ENCODE measurements around the gene C11orf87. TPM values are rescaled to one million over a fixed set of nuclear protein-coding genes. Genes with fewer than 3 reads are reported as not detected.
A peak's percentile ranks its signal among the peaks of the same experiment; 100 is the strongest.

The C11orf87 gene
- 0.03 TPM for total RNA-seq
- long read RNA-seq, result 0 reads

DNA sequence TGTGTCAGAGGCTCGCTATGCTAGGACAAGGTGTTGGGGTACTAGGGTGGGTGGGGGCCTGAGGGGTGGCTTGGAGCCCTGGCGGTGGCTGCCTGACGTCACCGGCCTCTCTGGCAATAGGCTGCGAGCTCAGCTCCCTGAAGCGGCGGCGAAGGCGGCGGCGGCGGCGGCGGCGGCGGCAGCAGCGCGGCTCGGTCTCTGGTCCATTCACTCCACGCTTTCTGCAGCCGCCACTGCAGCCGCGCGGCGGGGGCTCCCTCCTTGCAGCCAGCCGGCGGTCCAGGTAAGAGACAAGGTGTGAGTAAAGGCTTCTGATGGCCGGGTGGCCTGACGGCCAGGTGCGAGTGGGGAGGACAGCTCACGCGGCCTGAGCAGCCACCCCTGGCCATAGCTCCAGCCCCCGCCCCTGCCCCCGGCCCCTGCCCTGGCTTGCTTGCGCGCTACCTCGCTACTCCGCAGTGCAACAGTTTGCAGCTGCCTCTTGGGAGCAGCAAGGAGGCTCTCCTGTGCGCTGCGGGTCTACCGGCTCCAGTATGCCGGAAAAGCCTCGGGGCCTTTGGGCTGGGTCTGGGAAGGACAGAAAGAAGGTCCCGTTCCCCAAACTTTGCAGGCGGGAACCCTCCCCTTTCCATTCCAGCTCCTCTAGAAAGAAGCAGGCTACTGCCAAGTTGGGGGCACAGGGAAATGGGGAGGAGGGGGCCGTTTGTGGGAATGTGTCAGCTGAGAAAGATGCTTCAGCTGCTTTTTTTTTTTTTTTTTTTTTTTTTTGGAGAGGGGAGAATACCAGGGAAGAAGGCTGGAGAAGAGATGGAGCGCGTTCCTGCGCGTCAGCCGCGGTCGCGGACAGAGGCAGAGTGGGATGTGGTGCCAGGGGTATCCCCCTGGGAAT, at the start of gene C11orf87:
TSS of gene C11orf87 (plus strand) at position 210 of the 889 bp plus-strand sequence. CDS start 1,444 bp downstream, outside the sequence.
- intact Hi-C loops (cut with DNase I), result no loop called here
- ATAC-seq (ENCODE audit: poor library complexity) (peak; percentile 41), DNase-seq (no peak)

- ATAC-seq (ENCODE audit: poor library complexity) (no peak), DNase-seq (no peak)
- intact Hi-C loops (cut with DNase I), result no loop called here
Observed at GRCh38 chr11:109374032-109374431, 48.0 kb upstream of the C11orf87 start.

- intact Hi-C loops (cut with DNase I), result no loop called here
- DNase-seq (no peak), ATAC-seq (ENCODE audit: poor library complexity) (no peak)
Observed at GRCh38 chr11:109374441-109374840, 47.5 kb upstream of the C11orf87 start.

DNA sequence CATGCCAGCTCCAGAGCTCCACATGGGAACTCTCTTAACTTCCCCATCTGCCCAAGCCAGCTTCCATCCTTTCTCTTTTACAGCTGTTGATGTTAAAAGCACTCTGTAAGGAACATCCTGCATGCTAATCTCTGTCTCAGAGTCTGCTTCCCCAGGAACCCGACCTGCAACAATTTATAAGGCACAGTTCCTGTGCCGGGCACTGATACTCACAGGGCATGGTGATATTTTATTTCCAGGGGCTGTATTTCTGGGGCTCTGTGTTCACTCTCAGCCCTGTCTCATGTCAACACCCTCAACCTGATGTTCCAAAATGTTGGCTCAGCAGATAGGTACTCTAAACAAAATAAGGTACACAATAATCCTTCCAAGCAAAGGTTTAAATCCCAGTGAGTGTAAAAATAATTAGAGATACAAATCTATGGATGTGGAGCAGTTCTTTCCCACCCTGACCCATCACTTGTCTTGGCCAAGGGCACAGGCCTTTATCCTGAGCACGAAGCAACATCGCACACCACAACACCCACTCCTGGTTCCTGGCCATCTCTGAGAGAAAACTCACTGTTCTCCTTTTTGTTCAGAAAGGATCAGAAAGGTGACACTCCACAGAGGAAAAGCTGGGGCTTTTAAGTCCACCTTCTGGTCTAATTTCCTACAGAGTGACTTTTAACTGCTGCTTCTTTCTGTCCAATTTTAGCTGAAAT, 44.8 kb upstream of the C11orf87 start:
- intact Hi-C loops (cut with DNase I), result no loop called here
- peak; percentile 85 for ATAC-seq (ENCODE audit: poor library complexity)

DNA sequence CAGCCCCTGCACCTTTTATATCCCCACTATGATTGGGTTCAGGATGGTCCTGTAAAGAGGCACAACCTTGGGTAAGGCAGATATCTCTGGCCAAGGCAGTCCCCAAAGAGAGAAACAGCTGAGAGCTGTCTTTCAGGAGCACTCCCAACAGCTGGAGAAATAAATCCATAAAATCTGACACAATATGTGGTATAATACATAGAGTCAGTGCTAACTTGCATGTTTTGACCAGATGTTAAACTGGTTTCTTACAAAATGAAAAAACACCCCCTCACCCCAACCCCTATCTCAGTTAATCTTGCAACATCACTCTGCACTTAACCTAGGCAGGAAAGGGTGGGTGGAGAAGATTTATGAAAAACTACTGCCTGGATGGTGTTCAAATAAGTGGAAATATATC, 44.0 kb upstream of the C11orf87 start:
- intact Hi-C loops (cut with DNase I), result no loop called here
- DNase-seq (no peak), ATAC-seq (ENCODE audit: poor library complexity) (peak; percentile 37)

More for the DNA sequence above, 44.8 kb upstream of the C11orf87 start:
- no peak for DNase-seq

- DNase-seq (no peak), ATAC-seq (ENCODE audit: poor library complexity) (no peak)
- intact Hi-C loops (cut with DNase I), result no loop called here
Observed at GRCh38 chr11:109383306-109383705, 38.7 kb upstream of the C11orf87 start.

GRCh38 chr11:109384873-109385272, 37.1 kb upstream of the C11orf87 start:
- DNase-seq (no peak), ATAC-seq (ENCODE audit: poor library complexity) (no peak)
- intact Hi-C loops (cut with DNase I), result no loop called here

- ATAC-seq (ENCODE audit: poor library complexity) (no peak), DNase-seq (no peak)
- intact Hi-C loops (cut with DNase I), result no loop called here
Observed at GRCh38 chr11:109388982-109389381, 33.0 kb upstream of the C11orf87 start.

DNA sequence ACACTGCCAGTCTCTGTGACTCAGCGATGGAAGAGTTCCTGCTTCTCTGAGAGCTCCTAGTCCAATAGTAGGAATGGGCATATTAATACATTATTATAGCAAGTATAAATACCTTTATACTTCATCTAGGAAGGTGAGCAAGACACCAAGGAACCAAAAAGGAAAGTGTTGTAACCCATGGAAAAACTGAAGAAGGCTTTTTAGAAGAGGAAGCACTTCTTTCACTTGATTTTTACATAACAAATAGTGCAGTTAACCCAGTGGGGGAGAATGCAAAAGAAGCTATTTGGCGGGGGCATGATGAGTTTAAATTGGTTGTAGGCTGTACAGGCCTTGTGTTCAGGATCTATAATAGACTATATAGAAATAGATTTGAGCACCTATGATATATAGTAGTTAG, 31.2 kb upstream of the C11orf87 start:
- ATAC-seq (ENCODE audit: poor library complexity) (no peak), DNase-seq (no peak)
- intact Hi-C loops (cut with DNase I), result no loop called here

DNA sequence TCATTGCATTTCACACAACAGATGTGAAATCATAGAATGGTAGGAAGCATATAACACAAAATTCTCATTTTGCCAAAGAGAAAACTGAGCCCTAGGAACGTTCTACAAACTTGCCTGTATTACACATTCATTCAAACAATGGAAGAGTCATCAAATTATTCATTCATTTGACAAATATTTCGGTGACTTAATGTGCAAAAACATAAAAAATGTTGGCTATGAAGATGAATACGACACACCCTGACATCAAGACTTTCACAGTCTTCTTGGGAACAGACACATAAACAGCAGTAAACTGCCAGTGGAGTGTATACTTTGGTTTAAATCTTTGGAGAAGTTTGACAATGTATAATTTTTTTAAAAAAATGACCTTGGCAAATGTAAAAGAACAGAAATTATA, 20.4 kb upstream of the C11orf87 start:
- no peak for ATAC-seq (ENCODE audit: poor library complexity)

GRCh38 chr11:109405671-109406070, 16.3 kb upstream of the C11orf87 start:
- intact Hi-C loops (cut with DNase I), result no loop called here

More for the DNA sequence above, 20.4 kb upstream of the C11orf87 start:
- DNase-seq, result no peak
- intact Hi-C loops (cut with DNase I), result no loop called here

DNA sequence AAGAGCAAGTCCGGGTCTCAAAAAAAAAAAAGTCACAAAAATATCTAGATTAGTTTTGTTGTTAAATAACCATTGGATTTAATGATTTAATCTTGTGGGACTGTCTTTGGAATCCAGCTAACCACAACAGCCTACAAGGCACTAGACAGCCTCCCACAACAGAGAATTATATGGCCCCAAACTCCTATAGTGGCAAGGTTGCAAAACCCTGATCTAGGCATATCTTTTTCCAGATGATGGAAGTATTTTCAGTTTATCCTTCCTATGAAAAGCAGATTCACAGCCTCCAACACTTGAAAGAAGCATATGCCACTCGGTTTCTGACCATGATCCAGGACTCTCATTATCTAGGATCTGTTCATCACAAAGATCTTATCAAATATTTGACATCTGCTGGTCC, 5.4 kb upstream of the C11orf87 start:
- ATAC-seq (ENCODE audit: poor library complexity), result no peak
- intact Hi-C loops (cut with DNase I), result no loop called here

More at GRCh38 chr11:109405671-109406070, 16.3 kb upstream of the C11orf87 start:
- ATAC-seq (ENCODE audit: poor library complexity) (no peak), DNase-seq (no peak)

GRCh38 chr11:109422870-109423465, 978 bp downstream of the C11orf87 start:
- intact Hi-C loops (cut with DNase I), result no loop called here
- ATAC-seq (ENCODE audit: poor library complexity), result peak; percentile 49
- peak; percentile 39 for DNase-seq

More for the DNA sequence above, 5.4 kb upstream of the C11orf87 start:
- no peak for DNase-seq

DNA sequence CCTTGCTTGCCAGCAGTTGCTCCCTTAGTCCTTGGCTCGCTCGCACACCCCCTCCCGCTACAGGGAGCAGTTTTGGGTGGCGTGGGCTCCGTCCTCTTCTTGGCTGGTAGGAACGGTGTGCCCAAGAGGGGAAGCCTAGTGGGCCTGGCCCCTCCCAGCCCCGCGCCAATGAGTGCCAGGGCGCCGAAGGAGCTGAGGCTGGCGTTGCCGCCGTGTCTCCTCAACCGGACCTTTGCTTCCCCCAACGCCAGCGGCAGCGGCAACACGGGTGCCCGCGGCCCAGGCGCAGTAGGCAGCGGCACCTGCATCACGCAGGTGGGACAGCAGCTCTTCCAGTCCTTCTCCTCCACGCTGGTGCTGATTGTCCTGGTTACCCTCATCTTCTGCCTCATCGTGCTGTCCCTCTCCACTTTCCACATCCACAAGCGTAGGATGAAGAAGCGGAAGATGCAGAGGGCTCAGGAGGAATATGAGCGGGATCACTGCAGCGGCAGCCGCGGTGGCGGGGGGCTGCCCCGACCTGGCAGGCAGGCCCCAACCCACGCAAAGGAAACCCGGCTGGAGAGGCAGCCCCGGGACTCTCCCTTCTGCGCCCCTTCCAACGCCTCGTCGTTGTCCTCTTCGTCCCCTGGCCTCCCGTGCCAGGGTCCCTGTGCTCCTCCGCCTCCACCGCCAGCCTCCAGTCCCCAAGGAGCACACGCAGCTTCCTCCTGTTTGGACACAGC, 1.6 kb downstream of the C11orf87 start:
- peak; percentile 10 for ATAC-seq (ENCODE audit: poor library complexity)
- intact Hi-C loops (cut with DNase I), result no loop called here
- no peak for DNase-seq

DNA sequence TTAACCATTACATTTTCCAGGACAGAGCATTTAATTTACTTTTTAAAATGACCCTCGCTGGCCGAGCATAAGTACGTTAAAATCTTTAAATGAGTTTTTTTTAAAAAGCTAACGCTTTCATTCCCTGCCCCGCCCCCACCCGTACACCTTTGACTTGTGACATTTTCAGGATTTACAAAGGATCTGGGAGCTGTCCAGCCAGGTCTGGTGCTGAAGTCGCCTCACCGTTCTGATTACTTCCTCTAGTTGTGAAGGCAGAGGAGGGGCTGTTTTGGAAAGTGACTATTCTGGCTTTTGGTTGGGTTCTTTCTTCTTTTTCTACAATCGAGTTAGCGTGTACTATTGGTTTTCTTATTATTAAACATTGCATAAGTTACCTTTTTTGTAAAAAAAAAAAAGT, 2.9 kb downstream of the C11orf87 start:
- intact Hi-C loops (cut with DNase I), result no loop called here
- ATAC-seq (ENCODE audit: poor library complexity), result no peak
- no peak for DNase-seq

DNA sequence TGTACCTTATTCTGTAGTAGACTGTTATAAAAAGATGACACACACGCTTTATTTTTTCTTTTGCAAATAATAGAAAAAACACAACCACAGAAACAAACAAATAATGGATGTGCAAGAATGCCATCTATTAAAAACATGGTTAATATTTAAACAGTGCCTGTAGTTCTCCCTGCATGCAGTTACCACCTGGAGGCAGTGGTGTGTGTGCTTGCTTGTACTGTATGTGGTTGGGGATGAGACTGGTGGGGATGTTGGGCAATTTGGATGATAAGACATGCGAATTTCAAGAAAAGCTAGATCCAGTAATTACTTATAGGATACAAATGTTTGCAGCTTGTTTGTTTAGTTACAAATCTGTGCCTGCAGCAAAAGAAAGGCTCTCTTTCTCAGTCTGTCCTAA, 3.6 kb downstream of the C11orf87 start:
- ATAC-seq (ENCODE audit: poor library complexity) (no peak), DNase-seq (no peak)
- intact Hi-C loops (cut with DNase I), result no loop called here

GRCh38 chr11:109426442-109427240, 4.7 kb downstream of the C11orf87 start:
- DNase-seq, result no peak
- intact Hi-C loops (cut with DNase I), result no loop called here
- no peak for ATAC-seq (ENCODE audit: poor library complexity)

DNA sequence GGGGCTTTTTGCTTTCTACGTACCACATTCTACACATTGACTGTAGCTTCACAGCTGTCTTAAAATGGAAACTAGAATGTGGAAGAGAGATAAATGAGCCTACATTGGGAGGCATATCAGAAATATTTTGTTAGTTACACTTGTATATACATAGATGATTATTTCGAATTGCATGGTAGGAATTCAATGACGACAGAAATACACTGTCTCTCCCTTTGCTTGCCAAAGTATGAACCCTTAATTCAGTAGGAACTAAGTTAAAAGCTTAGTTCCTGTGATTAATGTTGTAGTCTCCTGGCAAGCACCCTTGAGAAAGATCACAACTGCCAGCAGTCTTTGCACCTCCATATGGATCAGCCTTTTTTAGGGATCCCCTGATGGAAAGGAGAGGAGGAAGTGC, 10.1 kb downstream of the C11orf87 start:
- intact Hi-C loops (cut with DNase I), result no loop called here
- no peak for DNase-seq

More for the DNA sequence above, 10.1 kb downstream of the C11orf87 start:
- no peak for ATAC-seq (ENCODE audit: poor library complexity)

Measured in Right ventricle myocardium superior (tissue), 1 donor.